Measurements from ENCODE around the gene TBC1D2B.
"Not testable (repeated sequence)": the region's sequence is repeated elsewhere in the genome, so short reads cannot be mapped to it uniquely, and the experiment has no call there.

DNA sequence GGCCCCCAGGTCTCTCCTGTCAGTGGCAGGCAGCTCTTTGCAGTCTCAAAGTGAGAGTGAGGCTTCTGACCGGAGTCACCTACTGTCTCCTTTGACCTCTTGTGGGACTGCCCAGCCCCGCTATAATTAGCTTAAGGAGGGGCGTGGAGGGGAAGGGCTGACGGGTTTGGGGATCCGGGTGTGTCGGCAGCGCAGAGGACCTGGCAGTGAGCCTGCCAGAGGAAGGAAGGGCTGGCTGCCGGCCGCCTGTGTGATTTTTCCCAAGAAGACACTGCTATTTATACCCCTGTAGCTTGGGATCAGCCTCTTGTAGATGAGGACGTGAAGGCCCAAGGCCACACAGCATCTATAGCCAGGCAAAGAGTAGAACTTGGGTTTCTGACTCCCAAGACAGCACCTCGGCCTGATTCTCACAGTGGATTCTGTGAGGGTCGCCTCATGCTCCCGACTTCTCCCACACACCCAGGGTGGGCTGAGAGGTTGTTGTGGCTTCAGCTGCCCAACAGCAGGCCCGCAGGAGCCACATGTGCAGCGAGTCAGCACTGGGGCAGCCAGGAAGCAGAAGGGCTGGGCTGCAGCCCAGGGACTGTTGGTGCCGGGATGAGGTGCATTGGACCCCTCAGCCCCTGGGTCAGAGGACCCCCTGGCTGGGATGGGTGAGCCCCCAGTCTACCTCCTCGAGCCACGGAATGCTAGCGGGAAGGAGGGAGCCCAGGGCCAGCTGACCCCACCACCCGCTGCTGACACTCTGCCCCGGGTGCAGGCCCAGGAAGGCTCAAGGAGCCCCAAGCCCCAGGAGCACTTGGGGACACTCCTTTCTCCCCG is 104.0 kb downstream of the TBC1D2B start:
- TF ChIP-seq EZH2phosphoT487 (IDR thresholded peaks at IDR 0.05; ENCODE audit: low read depth, severe bottlenecking, unreplicated experiment); EZH2 (IDR thresholded peaks at IDR 0.05; ENCODE audit: borderline replicate concordance): not testable (repeated sequence)
- TF ChIP-seq, protein P1, sequence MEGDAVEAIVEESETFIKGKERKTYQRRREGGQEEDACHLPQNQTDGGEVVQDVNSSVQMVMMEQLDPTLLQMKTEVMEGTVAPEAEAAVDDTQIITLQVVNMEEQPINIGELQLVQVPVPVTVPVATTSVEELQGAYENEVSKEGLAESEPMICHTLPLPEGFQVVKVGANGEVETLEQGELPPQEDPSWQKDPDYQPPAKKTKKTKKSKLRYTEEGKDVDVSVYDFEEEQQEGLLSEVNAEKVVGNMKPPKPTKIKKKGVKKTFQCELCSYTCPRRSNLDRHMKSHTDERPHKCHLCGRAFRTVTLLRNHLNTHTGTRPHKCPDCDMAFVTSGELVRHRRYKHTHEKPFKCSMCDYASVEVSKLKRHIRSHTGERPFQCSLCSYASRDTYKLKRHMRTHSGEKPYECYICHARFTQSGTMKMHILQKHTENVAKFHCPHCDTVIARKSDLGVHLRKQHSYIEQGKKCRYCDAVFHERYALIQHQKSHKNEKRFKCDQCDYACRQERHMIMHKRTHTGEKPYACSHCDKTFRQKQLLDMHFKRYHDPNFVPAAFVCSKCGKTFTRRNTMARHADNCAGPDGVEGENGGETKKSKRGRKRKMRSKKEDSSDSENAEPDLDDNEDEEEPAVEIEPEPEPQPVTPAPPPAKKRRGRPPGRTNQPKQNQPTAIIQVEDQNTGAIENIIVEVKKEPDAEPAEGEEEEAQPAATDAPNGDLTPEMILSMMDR (IDR thresholded peaks at IDR 0.05; ENCODE audit: poor library complexity): not testable (repeated sequence)
